HG02970 (cell line): Measurements from ENCODE around the gene B4GALT7.
"Not testable (repeated sequence)": the region's sequence is repeated elsewhere in the genome, so short reads cannot be mapped to it uniquely, and the experiment has no call there.

Experiments
- ATAC-seq: cut with Tn5 transposase; IDR thresholded peaks from one replicate; pipeline ENCODE4 v1.9.1; 2021; ENCODE audit warnings: mild to moderate bottlenecking, moderate library complexity, moderate number of reproducible peaks; ENCODE audit not compliant: unreplicated experiment, low FRiP score

The B4GALT7 gene

GRCh38 chr5:177599731-177600507, at the start of gene B4GALT7:
Gene B4GALT7, plus strand, starts transcription at chr5:177600132. Its CDS starts 79 bp downstream, at chr5:177600211.
- peak; percentile 88 for ATAC-seq

DNA sequence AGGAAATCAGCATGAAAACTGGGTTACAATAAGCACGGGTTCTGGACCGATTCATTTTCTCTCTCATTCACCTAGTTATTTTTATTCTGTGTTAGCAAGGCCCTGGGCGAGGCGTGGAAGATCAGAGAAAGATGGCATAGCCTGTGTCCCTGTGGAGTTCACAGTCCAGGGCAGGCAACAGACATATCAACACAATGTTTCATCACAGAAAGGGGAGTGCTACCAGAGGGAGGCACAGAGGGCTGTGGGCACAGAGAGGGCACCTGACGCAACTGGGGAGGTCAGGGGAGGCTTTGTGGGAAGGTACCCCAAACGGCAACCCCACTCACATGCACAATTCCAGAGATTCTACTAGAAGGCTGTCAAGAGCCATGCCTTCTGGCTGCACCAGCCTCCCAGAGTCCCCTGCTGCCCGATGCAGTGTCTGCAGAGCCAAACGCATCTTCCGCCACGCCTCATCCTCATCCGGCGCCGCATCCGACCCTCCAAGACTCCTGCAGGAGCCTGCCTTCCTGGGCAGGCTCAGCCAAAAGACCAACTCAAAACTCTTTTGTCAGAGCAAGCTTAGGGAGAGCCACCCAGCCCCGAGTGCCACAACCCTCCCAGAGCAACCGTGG, 47.0 kb upstream of the B4GALT7 start:
- ATAC-seq, result no peak

- peak; percentile 38 for ATAC-seq
Observed at GRCh38 chr5:177553671-177554429, 46.1 kb upstream of the B4GALT7 start.

DNA sequence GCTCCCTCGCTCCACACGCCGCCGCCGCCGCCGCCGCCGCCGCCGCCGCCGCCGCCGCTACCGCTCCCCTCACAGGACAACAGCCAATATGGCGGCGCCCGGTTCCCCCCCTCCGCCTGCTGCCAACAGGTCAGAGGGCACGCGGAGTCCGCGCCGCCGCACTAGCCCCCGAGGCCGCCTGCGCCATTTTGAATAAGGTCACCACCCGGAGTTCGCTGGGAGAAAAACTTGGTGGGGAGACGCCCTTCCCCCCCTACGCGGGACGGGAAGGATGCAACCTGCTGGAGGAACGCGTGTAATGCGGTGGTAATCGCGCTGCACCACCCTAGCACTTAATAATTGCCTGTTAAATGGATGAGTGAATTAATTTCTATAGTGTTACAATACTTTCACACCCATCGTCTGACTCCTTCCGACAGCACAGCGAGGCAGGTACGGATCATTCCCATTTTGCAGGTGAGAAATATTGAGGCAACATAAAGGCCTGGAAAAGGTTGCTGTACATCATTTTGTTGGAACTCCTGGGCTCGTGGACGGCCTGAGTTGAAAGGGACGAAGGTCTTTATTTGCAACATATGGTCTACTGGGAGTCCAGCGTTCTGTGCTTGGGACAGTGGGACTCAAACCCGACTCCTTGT, 45.3 kb upstream of the B4GALT7 start, which contains the start of gene FAM193B:
FAM193B (minus strand) TSS at position 90 of the 638 bp plus-strand sequence. CDS start 105 bp downstream, outside the sequence.
- peak; percentile 83 for ATAC-seq

DNA sequence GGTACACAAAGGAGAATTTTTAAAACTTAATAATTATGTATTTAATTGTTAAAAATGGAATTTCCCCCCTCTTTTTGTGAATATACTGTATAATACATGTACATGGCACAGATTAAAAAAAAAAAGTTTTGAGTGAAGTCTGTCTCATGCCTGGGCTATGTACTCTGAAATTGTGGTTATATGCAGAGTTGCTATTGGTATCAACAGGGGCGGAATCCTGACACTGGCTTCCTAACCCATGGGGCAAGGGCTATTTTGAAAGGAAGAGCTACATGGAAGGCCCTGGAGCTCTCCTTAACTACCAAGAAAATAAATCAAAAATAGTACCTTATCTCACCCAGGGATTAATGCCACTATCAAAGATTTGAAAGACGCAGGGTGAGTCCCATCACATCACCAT, 44.7 kb upstream of the B4GALT7 start:
- no peak for ATAC-seq

DNA sequence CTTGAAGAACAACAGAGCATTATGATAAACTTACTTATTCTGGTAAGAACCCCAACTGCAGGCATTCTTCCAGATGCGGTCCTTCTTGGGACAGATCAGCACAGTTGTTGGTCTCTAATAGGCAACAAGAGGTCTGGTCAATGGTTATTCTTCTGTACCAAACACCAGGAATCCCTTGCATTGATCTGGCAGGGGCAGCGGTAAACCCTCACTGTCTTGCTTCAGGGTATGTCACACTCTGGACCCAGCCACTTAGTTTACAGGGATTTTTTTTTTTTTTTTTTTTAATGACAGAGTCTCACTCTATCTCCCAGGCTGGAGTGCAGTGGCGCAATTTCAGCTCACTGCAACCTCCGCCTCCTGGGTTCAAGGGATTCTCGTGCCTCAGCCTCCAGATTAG, 44.3 kb upstream of the B4GALT7 start:
- no peak for ATAC-seq

GRCh38 chr5:177557041-177557647, 42.8 kb upstream of the B4GALT7 start:
- ATAC-seq, result no peak

GRCh38 chr5:177557796-177558195, 42.1 kb upstream of the B4GALT7 start:
- no peak for ATAC-seq

DNA sequence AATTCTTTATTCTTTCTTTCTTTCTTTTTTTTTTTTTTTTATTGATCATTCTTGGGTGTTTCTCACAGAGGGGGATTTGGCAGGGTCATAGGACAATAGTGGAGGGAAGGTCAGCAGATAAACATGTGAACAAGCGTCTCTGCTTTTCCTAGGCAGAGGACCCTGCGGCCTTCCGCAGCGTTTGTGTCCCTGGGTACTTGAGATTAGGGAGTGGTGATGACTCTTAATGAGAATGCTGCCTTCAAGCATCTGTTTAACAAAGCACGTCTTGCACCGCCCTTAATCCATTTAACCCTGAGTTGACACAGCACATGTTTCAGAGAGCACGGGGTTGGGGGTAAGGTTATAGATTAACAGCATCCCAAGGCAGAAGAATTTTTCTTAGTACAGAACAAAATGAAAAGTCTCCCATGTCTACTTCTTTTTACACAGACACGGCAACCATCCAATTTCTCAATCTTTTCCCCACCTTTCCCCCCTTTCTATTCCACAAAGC, 40.4 kb upstream of the B4GALT7 start:
- ATAC-seq, result not testable (repeated sequence)

GRCh38 chr5:177565046-177565445, 34.9 kb upstream of the B4GALT7 start:
- ATAC-seq, result no peak

GRCh38 chr5:177568326-177568725, 31.6 kb upstream of the B4GALT7 start:
- ATAC-seq, result no peak

GRCh38 chr5:177569894-177570293, 30.0 kb upstream of the B4GALT7 start:
- ATAC-seq, result no peak

GRCh38 chr5:177575488-177575887, 24.4 kb upstream of the B4GALT7 start:
- no peak for ATAC-seq

DNA sequence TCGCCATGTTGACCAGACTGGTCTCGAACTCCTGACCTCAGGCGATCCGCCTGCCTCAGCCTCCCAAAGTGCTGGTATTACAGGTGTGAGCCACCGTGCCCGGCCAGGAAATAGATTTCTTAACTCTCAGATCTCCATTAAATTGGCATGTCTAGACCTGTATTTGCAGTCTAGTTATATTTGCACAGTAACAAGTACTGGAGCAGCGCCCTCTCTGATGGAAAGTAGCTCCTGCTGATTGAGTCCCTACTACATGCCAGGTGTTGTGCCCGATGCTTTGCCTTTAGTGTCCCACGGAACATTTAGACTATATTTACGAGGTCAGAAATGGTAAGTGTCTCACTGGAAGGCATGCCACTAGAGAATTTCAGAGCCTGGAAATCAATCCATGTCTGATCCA, 23.8 kb upstream of the B4GALT7 start:
- ATAC-seq, result no peak

- ATAC-seq, result no peak
Observed at GRCh38 chr5:177578316-177578715, 21.6 kb upstream of the B4GALT7 start.

DNA sequence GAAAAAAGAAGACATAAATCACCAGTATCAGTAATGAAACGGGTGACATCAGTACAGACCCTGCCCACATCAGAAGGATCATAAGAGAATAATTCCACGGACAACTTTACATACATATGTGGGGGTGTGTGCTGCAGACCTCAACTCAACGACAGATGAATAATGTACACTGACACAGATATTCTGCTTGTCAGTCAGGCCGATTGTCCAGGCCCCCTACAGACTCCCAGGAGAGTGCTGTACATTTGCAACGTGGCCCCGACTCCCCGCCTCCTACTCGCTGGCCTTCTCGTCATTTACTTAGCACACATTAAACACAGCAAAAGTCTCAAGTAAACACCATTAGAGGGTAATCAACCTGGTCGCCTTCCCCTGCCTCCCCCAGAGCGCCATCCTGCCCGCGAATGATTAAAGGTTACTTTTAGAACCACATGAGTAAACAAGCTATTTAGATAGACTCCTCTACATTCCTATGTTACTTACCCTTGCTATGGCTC, 11.5 kb upstream of the B4GALT7 start:
- no peak for ATAC-seq

GRCh38 chr5:177590406-177590805, 9.5 kb upstream of the B4GALT7 start:
- ATAC-seq, result no peak

DNA sequence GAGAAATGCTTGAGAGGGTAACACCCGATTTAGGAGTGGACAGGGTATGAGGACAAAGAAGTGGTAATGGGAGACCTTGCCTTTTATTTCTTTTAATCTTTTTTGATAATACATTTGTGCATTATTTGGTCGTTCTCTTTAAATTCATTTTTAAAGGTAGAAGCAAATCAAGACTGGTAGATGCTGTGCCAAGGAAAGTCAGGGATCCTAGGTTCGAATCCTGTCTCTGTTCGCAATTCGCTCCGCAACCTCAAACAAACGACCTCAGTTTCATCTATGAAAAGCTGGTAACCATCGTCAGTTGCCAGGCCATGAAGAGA, 8.3 kb upstream of the B4GALT7 start:
- no peak for ATAC-seq

GRCh38 chr5:177592010-177592834, 7.7 kb upstream of the B4GALT7 start, which contains the start of gene TMED9:
Gene TMED9, plus strand, starts transcription at chr5:177592203. Its CDS starts 12 bp downstream, at chr5:177592215.
- ATAC-seq, result peak; percentile 95
